Activated CD4-positive, alpha-beta T cell treated with anti-CD3 and anti-CD28 coated beads, Interleukin-2, Interleukin-6, amounts not matched to agents 100 ng/mL and 50 ng/mL, durations not matched to agents 16 hours and 8 hours (primary cell): Measurements from ENCODE around the gene STOX1.
"Not testable (repeated sequence)": the region's sequence is repeated elsewhere in the genome, so short reads cannot be mapped to it uniquely, and the experiment has no call there.

ENCODE experiments used
- DNase-seq: peaks from one replicate; pipeline ENCODE4 v3.0.0-alpha.2; 2020

The STOX1 gene

DNA sequence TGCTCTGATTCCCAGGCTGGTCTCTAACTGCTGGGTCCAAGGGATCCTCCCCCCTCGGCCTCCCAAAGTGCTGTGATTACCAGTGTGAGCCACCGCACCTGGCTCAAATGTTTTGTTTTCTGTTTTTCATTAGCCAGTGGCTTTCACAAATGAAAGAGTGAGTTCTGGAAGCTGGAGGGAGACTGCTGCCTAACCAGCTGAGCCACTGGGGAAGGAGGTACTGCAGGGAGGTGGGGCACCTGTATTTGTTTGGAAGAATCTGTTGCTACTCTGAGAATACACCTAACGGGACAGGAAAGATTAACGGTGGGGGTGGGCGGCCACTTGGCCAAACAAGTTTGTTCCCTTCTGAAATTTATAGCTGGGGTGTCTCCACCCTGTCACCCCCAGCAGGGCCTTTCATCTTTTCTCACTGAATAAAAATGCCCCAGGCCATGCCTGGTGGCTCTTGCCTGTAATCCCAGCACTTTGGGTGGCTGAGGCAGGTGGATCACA, 4.7 kb downstream of the STOX1 start:
- no peak for DNase-seq

DNA sequence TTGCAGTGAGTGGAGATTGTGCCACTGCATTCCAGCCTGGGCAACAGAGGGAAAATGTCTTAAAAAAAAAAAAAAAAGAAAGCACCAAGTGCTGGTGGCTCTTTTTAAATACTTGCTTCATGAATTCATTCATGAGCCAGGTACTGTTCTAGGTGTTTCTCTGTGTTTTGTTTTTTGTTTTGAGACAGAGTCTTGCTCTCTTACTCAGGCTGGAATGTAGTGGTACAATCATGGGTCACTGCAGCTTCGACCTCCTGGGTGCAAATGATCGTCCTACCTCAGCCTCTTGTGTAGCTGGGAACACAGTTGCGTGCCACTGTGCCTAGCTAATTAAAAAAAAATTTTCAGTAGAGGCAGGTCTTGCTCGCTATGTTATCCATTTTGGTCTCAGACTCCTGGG, 5.3 kb downstream of the STOX1 start:
- DNase-seq: no peak

DNA sequence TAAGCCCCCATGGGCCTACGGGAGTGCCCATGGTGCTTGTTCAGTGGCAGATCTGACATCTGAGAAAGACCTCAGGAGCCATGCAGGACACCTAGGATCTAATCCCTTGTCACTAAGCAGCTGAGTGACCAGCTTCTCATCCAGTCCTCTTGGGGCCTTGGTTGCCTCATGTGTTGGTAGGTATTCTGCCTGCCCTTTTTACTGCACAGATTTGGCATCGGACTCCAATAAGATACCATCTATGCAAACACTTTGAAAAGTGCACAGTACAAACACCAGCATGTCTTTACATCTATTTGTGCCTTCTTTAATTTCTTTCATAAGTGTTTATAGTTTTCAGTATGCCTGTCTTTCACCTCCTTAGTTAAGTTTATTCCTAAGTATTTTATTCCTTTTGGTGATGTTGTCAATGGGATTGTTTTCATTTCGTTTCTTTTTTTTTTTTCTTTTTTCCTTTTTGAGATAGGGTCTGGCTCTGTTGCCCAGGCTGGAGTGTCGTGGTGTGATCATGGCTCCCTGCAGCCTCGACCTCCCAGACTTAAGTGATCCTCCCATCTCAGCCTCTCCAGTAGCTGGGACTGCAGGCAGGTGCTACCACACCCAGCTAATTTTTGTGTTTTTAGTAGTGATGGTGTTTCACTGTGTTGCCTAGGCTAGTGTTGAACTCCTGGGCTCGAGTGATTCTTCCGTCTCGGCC, 10.4 kb downstream of the STOX1 start:
- DNase-seq: no peak

DNA sequence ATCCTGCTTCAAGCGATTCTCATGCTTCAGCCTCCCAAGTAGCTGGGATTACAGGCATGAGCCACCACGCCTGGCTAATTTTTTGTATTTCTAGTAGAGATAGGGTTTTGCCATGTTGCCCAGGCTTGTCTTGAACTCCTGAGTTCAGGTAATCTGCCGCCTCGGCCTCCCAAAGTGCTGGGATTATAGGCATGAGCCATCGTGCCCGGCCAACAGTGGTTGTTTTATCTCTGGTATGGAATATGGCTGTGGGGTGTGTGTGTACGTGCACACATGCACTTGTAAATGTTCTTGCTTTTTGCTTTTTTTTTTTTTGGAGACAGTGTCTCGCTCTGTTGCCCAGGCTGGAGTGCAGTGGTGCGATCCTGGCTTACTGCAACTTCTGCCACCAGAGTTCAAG, 13.3 kb downstream of the STOX1 start:
- not testable (repeated sequence) for DNase-seq

DNA sequence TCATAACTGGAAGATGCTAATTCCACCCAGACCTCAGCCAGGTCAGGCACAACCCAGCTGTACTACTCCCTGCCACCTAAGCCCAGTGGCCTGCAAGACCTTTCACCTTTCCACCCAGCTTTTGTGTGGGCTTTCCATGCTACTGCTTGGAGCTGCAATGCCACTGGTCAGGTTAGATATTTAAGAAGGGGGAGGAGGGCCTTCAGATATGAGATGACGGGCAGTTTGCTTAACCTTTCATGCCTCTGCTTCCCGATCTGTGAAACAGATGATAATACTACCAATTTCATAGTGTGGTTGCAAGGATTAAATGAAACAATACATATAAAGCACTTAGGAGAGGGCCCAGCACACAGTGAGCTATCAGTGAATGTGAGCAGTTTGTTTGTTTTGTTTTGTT, 20.9 kb downstream of the STOX1 start:
- no peak for DNase-seq

DNA sequence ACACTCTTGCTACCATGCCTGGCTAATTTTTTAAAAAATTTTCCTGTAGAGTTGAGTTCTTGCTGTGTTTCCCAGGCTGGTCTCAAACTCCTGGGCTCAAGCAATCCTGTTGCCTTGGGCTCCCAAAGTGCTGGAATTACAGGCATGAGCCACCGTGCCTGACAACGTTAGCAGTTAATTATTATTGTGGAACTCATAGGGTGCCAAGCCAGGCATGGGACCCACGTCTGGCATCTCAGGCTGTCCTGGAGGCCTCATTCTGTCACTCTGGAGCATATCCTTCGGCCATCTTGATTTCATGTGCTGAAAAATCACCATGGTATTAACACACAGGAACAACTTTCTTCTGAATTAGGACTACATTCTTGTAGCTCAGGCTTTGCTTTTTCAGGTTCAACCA, 21.5 kb downstream of the STOX1 start:
- DNase-seq: no peak

DNA sequence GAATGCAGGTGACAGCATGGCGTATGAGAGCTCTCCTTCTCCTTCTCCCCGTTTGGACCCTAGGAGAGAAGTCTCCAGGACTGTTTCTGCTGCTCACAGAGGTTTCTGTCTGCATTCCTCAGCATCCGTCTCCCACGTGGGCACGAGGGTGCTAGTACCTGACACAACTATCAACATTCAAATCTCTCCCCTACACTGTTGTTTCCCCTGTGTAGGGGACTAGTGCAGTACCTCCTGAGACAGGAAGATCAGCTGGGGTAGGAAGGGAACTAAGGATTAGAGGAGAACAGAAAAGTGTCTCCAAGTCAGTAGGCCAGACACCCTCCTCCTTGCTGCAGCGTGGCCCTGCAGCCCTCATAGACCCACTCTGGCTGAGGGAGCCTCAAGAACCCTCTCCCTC, 29.0 kb downstream of the STOX1 start:
- no peak for DNase-seq

DNA sequence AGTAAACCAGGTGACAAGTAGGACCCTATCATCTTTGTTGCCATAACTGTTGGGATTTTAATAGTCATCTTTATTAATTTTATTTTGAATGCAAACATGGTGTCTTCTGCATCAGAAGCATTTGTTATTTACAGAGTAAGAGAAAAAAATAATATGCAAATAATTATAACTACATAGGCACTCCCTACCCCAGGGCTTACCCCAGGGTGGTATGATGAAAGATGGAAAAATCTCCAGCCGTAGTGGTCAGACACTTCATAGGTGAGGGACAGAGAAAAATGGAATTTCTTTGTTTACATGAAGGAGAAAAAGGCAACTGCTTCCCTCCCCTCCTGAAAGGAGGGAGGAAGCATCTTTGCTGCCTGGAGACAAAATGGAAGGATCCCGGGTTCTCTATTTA, 29.7 kb downstream of the STOX1 start:
- no peak for DNase-seq

DNA sequence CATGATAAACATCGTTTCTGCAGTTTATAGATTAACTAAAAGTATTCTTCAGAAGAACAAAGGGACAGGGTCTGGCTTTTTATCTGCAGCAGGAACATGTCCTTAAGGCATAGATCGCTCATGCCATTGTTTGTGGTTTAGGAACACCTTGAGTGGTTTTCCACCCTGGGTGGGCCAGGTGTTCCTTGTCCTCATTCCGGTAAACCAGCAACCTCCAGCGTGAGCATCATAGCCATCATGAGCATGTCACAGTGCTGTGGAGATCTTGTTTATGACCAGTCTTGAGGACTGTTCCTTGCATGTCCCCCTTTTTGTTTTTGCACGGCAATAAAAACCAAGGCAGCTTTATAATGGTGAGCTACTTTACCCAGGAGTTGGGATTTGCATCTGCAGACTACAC, 33.9 kb downstream of the STOX1 start:
- no peak for DNase-seq

DNA sequence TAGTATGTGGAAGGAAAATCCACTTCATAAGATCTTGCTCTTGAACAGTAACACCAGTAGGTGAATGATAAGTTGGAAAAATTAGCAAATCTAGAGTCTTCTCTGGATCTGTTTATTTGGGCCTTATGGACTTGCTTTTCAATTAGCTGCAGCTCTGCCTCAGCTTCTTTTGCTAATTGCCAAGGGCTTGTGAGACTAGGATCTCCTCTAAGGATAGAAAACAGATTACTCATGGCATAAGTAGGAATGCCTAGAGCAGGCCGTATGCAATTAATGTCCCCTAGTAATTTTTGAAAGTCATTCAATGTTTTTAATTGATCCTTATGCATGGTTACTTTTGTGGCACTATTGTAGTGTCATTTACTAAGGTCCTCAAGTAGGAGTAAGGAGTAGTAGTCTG, 37.3 kb downstream of the STOX1 start:
- DNase-seq: no peak

DNA sequence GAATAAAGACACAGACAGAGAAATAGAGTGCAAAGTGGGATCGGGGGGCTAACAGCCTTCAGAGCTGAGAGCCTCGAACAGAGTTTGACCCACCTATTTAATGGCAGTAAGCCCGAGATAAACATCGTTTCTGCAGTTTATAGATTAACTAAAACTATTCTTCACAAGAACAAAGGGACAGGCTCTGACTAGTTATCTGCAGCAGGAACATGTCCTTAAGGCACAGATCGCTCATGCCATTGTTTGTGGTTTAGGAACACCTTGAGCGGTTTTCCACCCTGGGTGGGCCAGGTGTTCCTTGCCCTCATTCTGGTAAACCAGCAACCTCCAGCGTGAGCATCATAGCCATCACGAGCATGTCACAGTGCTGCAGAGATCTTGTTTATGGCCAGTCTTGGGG, 40.8 kb downstream of the STOX1 start:
- DNase-seq: not testable (repeated sequence)

DNA sequence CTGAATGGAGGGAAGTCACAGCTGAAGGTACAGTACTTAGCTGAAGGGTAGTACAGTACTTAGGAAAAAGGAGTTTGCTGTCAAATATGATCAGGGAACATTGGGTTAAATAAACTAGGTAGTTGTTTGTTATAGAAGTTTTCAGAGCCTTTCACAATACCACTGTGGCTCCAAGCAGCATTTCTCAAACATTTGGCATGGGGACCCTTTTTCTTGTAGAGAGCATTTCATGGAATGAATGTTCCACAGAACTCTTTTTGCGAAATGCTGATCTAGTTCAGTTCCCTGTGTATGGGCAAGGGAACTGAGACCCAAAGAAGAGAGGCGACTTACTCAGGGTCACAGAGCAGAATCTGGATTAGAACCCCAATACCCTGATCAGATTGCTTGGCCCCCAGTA, 42.3 kb downstream of the STOX1 start:
- no peak for DNase-seq

DNA sequence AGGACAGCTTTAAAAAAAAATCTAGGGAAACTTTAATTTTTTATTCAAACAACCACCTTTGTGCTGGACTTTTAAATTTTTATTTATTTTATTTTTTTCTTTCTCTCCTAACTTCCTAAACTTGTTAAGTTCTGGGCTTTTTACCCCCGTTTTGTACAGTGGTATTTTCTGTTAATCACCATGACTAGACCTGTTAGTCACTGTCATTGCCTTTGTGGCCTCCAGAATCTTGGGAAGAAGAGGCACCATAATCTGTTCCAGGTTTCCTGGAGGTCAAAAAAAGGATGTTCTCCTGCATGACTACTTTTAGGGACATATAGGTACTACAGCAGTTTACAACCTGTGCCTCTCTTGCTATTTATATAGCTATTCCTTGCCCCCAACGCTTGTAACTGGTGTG, 42.7 kb downstream of the STOX1 start:
- DNase-seq: no peak

DNA sequence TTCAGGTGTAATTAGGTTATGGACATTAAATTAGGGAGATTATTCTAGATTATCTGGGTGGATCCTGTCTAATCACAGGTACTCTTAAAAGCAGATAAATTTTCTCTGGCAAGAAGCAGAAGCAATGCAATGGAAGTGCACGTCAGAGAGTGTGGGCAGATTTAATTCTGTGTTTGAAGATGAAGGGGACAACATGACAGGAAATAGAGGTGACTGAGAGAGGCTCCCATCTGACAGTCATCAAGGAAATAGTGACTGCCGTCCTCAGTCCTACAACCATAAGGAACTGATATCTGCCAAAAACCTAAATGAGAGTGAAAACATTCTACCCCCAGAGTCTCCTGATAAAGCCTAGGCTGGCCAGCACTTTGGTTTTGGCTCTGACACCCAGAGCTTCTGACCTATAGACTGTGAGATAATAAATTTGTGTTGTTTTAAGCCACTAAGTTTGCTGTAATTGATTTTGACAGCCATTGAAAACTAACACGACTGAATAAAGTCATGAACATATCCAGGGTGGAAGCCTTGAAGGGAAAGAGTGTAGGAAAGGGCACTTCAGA, 43.3 kb downstream of the STOX1 start:
- DNase-seq: no peak

DNA sequence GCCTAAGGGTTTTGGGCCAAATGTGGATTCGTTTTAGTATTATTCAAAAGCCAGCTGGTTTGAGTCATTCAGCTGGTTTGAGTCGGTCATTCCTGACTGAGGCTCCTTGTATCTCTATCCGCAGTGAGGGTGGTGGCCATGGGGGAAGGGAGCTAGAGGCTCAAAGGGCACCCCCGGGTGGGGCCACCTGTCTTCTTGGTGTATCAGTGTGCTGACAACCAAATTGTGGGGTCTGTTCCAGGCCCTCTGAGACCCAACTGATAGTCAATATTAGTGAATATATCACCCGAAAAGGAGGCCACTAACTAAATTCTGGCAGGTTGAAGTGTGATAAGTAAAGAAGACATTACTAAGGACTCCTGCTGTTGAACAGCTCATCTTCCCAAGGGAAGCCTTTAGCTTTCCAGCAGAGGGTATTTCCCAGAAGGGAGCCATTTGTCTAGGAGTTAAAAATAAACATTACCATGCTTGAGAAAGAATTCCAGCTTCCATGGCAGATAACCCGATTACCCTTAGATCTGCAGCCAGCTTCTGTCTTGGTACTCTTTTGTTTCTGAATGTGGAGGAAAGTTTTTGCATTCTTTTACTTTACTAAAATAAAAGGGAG, 43.9 kb downstream of the STOX1 start:
- DNase-seq: no peak

DNA sequence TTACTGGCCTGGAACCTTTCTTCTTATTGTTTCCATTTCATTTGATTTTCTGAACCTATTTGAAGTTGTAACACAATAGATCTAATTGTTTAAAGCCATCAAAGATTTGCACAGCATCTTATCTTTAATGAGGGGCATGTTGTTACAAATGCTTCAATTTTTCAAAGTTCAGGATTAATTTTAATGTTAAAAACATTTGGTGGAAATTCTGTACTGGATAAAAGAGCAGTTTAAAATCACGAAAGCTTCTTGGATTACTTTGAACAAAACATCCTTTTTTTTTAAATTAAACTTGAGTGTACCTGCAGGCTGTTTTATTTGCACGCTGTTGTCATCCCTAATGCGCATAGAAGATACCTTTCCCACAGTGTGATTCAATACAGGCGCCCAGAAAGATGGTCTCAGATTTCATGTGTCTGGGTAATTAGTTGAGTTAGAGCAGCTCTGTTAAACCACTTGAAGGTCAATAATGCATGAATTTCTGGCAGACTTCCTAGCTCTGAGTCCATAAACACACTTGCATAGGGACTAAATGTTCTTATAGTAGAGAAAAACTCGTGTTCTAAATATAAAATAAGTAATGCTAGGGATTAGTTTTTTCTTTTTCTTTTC, 44.5 kb downstream of the STOX1 start:
- no peak for DNase-seq

DNA sequence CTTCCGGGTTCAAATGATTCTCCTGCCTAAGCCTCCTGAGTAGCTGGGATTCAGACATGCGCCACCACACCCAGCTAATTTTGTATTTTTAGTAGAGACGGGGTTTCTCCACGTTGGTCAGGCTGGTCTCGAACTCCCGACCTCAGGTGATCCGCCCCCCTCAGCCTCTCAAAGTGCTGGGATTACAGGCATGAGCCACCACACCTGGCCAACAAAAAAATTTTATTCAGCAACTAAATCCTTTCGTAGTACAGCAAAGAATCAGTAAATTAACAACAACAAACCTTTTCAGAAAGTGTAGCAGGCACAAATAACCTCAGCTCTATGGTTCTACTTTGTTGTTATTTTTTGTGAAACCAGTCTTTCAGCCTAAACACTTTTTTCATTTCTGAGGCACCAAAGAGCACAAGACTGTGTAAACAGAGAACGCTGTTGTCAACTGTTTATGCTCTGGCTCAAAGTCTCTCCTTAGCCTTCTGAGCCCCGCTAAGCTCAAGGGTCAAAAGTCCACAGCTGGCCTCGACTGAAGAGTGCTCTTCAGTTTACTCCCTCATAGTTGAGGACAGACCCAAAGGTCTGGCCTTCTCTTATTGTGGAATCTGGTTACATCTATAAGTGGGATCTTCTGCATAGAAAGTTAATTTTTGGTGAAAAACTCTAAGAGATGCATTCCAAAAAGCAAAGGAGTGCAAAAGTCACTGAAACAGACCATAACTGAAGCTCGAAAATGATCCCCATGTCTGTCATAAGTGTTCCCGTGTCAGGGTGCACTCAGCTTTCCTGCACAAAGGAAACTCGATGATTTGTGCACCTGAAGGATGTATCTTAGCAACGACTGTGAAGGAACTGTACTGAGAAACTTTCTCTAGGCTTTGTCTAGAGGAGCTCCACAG, 49.2 kb downstream of the STOX1 start:
- DNase-seq: no peak

DNA sequence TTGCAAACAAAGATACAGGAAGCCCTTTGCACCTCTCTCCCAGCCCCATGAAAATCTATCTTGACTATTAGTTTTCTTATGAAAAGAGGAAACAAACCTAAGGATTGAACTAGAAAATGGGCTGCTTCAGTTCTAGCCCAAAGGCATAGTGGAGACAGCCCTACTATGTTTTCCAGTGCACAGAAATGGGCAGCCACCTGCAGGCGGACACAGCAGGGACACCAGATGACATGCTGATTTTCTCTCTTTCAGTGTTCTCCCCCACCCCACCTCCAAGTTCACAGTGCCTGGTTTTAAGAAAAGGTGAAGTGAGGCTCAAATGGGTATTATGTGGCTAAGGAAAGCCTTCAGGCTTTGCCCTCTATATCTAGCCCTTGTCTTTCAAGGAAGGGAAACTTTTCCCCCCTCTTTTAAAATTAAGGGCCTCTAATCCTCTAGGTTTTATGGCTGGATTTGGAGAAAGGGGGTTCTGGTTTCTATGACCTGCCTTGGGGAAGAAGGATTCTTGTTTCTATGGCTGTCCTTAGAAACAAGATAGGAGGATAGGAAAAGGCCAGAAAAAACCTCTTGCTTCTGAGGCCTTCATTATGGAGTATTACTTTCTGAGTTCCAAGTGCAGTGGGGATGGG, 50.3 kb downstream of the STOX1 start:
- no peak for DNase-seq

DNA sequence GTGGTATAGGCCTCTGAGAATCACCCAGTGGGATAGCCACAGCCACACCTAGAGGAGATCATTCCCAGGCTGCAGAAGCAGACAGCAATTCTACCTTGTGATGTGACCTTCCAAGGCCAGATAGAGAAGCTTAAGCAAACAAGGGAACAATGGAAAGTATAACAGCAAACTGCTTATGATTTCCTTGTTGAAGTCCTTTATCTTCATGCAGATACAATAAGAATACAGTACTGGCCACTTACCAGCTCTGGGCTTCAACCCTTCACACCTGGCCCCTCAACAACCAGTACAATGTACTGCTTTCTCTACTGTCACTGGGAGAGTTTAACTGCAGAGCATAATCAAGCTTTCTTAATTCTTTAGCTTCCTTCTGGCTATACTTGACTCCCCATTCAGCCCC, 51.2 kb downstream of the STOX1 start:
- DNase-seq: no peak

DNA sequence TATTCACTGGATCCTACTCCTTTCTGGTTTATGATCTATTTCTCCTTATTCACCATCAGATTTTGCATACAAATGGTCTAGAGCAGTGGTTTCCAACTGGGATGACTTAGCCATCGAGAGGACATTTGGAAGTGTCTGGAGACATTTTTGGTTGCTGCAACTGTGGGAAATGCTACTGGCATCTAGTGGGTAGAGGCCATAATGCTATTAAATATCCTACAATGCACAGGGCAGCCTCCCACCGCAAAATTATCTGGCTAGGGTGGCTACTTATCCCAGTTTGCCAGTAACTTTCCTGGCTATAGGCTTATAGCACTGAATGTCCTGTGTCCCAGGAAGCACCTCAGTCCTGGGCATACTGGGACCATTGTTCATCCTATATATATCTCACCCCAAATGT, 52.3 kb downstream of the STOX1 start:
- DNase-seq: no peak

DNA sequence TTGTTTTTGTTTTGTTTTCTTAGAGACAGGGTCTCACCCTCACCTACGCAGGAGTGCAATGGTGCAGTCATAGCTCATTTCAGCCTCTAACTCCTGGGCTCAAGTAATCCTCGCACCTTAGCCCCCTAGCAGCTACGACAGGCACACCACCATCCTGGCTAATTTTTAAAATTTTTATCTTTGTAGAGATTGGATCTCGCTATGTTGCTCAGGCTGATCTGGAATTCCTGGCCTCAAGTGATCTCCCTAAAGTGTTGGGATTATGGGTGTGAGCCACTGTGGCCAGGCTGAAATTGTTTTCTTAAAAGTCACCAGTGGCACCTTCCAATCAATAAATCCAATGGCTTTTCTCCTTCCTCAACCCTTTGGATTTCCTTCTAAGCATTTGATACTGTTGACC, 52.9 kb downstream of the STOX1 start:
- DNase-seq: no peak

DNA sequence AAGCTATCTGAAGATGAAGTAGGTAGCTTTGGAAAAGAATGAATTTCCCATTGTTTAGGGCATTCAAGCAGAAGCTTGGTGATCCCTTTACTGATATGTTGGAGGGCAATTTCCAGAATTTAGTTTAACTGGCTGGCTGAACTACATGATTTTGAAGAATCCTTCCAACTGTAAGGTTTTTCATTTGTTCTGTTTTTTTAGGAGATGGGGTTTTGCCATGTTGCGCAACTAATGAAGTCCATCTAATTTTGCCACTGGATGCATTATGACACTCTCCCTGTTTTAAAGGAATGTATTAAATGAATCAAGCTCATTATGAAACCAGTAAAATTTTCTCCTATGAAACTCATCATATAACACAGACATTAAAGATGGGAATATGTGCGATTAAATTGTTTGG, 67.7 kb downstream of the STOX1 start:
- DNase-seq: no peak

DNA sequence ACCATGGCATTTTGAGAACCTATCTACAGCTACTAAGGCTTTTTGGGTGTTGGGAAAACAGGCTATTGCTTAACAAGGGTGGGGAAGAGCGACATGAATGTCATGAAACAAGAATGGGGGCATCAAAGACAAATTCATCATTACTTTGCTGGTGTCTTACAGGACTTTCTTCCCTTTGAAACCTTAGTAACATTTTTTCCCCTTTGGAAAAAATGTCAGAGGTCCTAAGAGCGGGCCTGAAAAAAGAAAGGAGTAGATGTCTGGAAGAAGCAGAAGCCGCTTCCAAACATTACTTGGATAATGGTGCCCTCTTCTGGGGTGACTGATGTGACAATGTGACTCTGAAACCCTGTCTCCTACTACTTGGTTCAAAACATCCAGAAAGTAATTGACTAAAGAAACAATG, 70.0 kb downstream of the STOX1 start:
- peak; percentile 61 for DNase-seq
